ENCODE measurements around the gene TEX101.

DNA sequence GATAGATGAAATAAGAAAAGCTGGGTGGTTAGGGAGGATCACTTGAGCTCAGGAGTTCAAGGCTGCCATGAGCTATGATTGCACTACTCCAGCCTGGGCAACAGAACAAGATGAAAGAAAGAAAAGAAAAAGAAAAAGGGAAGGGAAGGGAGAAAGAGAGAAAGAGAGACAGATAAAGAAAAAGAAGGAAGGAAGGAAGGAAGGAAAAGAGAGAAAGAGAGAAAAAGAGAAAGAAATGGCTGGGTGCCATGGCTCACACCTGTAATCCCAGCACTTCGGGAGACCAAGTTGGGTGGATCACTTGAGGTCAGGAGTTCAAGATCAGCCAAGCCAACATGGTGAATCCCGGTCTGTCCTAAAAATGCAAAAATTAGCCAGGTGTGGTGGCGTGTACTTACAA is 21.1 kb downstream of the TEX101 start:
- TF ChIP-seq YY1 (IDR thresholded peaks at IDR 0.05; ENCODE audit: low read depth) (no peak), TCF12 (IDR thresholded peaks at IDR 0.05; ENCODE audit: low read depth) (no peak), USF1 (IDR thresholded peaks at IDR 0.05) (no peak), FOXM1 (IDR thresholded peaks at IDR 0.05; ENCODE audit: borderline replicate concordance, low read depth) (no peak), EP300 (IDR thresholded peaks at IDR 0.05; ENCODE audit: borderline replicate concordance) (no peak), CEBPB (IDR thresholded peaks at IDR 0.05) (no peak)

Measured in Ishikawa (cell line).